ENCODE data around the gene COL4A4. TPM values are rescaled to one million over a fixed set of nuclear protein-coding genes. Genes with fewer than 3 reads are reported as not detected.

COL4A4 gene
- total RNA-seq, 1 donor from 2014 or later: 0.12 TPM

DNA sequence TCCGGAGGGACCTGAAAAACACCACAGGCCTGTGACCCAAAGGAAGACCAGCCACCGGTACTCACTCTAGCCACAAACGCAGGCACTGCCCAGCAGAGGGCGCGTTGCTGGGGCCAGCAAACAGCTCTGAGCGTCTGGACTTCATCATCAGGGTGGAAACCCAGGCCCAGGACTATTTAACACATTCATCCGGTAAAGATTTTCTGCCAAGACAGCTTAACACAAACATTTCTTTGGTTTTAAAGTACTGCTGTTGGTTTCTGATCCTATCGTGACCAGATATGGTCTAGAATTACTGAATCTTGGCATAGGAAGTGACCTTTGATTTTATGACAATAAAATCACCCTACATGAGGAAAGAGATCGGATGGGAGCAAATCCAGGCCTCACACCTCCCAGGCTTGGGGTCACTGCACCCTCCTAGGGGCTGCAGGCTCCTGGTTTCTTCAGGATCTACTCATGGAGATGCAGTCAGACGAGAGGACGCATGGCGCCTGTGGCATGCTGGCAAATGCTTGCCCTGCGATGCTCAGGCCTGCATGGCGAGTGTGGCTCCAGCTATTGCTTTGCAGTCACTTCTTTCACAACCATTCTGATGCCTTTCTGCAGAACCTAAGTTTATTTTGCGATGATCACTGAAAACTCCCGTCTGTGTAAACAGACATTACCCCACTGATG is 130.4 kb downstream of the COL4A4 start:
- no peak for DNase-seq (ENCODE audit: extremely low read depth, low read depth, low spot score)

DNA sequence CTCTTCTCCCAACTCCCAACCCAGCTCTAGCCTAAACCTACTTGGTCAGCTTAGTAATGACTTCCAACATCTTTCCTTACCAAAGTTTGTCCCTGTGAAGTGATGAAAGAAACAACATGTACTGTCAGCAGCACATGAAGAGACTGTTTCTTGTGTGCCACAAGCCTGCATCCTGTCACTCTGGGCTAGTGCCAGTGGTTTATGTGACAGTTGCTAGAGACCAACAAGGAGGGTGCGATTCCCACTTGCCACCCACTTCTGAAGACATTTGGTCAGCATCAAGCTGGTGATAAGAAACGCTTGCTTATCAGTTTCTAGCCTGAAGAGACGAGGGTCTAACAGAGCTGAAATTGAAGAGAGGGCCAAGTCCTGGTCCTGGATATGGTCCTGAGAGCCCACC is 132.6 kb downstream of the COL4A4 start:
- no peak for DNase-seq (ENCODE audit: extremely low read depth, low read depth, low spot score)

DNA sequence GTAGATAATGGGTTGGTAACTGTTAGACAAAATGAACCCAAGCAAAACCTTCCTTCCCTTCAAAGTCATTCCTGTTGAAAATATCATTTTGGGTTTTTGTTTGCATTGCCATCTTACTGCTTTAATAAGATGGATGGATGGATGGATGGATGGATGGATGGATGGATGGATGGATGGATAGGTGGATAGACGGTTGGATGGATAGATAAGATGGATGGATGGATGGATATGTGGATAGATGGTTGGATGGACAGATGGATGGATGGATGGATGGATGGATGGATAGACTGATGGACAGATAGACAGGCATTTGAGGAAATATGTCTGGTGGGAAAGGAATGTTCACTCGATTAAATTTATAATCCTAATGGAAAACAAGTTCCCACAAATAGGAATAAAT is 133.2 kb downstream of the COL4A4 start:
- no peak for DNase-seq (ENCODE audit: extremely low read depth, low read depth, low spot score)

DNA sequence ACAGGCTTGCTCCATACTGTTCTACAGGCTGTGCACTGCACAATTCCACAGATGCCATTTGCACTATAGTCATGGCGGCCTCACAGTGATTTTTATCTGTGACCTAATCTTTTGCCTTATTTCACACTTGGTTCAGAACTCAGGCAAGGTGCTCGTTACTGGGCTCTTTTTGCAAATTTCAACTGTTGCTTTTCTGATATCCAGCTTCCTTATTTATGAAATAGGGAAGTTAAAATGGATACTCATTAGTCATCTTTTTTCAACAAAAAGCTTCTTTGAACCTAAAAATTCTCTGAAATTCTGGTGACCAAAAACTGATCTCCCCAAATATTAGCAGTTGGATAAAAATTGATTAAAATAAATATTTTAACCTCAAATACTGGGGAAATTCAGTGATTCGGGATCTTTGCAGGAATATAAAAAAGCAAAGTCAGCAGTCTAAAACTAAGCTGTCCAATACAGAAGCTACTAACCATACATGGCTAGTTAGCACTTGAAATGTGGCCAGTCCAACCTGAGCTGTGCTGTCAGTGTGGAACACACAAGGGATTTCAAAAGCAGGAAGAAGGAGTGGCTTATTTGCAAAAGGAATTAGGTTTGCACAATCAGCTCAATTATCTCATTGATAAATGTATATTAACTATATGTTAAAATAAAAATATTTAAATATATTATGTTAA is 134.4 kb downstream of the COL4A4 start:
- no peak for DNase-seq (ENCODE audit: extremely low read depth, low read depth, low spot score)

DNA sequence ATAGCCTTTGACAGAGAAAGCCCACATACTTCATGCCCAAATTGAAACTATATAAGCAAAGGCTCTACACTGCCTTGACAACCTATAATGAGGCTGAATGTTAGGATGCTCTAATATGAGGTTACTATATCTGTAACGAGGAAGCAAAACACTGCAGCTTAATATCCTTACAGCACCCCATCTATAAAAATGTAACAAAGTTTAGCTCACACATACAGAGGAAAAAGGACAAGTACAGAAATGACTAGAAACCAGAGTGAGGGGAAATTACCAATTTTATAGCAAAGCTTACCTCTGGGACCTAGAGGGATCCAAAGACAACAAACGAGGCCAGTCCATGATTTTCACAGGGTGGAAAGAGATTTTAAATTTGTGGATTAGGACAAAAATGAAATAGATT is 138.5 kb downstream of the COL4A4 start:
- DNase-seq (ENCODE audit: extremely low read depth, low read depth, low spot score): no peak

DNA sequence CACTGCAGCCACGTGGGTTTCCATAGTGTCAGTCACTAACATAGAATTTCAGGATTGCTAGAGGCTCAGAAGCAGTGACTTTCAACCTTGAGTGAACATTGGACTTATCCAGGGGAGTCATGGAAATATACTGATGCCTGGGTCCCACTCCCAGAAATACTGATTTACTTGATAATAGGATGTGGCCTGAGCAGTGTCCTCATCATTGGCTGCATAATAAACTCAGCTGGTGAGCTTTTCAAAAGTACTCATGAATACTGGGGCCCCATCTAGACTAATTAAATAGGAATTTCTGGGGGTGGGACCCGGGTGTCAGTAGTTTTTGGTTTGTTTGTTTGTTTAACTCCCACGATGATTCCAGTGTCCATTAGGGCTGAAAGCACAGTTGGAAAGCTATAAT is 141.4 kb downstream of the COL4A4 start:
- DNase-seq (ENCODE audit: extremely low read depth, low read depth, low spot score): no peak

DNA sequence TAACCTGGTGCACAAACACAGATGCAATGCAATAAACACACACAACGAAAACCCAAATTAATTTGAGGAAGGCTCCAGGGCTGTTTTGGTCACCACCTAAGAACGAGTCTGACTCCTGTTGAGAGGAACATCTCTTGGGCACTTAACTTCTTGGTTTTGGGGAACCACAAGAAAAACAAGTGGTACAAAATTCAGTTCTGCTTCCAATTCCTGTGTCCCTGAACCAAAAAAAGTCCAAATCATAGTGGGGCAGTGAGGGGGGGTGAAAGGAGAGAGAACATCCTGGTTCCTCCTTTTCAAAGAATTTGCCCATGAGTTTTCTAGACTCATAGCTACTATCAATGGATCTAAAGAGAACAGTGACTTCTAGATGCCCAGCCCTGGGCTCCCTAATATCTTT is 143.6 kb downstream of the COL4A4 start:
- DNase-seq (ENCODE audit: extremely low read depth, low read depth, low spot score): no peak

DNA sequence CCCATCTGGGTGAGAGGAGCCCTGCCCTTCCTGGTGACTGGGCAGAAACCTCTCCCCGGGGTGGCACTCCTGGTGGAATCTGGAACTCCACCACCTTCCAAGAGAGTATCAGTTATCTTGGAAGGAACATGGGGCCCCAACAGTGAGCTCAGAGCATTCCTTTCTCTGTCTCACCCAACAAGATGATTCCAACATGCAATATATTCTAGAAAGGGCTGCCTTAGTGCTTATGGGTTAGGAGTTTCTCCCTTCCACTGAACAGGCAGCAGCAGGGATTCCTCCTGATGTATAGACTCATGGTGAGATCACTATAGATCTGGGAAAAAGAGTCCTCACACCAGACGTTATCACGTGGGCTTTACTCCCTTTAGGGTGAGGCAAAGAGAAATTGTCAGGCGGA is 147.1 kb downstream of the COL4A4 start:
- no peak for DNase-seq (ENCODE audit: extremely low read depth, low read depth, low spot score)

DNA sequence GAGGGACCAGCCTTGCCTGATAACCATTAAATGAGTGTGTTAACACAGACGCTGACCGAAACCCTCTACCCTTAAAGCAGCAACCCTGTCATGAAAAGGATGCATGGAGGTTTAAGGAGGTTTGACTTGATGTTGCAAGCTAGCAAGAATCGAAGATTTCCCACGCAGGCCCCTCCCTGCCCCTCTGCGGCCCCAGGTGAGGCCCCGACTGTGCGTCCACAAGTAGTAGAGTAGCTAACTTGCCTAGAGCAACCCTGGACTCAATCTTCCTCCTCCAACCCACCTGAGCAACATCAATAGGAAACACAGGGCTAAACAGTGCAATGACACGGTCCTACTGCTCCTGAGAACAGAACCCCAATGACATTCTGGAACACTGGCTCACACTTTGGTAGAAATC is 150.1 kb downstream of the COL4A4 start:
- no peak for DNase-seq (ENCODE audit: extremely low read depth, low read depth, low spot score)

DNA sequence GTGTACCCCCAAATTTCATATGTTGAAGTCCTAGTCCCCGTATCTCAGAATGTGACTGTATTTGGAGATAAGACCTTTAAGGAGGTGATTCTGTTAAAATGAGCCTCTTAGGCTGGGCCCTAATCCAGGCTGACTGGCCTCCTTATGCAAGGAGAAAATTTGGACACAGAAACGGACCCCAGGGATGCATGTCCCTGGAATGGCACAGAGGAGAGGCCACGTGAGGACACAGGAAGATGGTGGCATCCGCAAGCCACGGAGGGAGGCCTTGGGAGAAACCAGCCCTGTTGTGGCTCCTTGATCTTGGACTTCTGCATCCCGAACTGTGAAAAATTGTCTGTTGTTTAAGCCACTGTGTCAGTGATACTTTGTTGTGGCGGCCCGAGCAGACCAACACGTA is 150.7 kb downstream of the COL4A4 start:
- no peak for DNase-seq (ENCODE audit: extremely low read depth, low read depth, low spot score)

DNA sequence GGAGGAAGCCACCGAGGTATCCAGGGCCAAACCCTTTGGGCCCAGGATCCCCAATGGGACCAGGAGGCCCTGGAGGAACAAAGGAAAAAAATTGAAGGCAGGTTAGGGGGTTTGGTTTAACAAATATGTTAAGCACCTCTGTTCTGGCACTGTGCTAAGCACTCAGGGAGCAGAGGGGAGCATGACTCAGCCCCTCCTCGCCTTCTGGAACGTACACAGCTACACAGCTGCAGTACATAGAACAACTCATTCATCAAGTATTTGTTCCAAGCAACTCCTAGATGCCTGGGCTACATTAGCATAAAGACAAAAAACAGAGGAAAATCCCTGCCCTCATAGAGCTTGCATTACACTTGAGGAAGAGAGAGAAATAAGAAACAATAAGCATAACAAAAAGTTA is 153.6 kb downstream of the COL4A4 start:
- DNase-seq (ENCODE audit: extremely low read depth, low read depth, low spot score): no peak

DNA sequence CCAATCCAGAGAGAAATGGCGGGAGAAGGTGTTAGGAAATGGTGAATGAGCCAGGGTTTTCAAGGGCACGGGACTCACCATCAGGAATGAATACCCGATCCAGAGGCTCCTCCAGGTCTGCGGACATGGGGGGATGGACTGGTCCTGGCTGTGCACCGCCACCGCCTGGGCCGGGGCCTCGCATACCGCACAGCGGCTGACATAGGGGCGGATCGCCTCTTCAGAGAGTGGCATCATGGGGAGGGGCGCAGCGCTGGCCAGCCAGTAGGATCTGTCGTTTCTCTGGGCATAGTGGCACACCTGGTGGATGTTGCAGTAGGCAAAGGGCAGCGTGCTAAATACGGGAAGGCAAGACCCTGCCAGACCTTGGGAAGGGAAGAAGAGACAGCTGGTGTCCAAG is 156.1 kb downstream of the COL4A4 start:
- no peak for DNase-seq (ENCODE audit: extremely low read depth, low read depth, low spot score)

DNA sequence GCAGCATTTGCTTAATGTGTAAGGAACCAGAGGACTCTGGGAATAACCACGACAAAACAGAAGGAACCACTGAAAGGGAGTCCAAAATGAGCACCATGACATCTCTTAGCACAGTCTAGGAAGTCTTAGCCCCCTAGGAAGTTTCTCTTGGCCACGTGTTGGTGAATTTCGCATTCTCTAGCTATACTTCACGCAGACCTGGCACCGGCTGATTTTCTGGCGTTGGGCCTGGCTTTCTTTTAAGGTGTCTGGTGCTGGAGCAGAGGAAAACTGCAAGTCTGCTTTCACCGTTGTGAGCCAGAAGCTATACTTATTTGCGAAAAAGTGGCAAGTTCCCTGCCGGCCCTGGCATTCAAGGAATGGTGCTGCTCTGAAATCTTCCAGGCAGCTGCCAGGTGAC is 156.9 kb downstream of the COL4A4 start:
- no peak for DNase-seq (ENCODE audit: extremely low read depth, low read depth, low spot score)

DNA sequence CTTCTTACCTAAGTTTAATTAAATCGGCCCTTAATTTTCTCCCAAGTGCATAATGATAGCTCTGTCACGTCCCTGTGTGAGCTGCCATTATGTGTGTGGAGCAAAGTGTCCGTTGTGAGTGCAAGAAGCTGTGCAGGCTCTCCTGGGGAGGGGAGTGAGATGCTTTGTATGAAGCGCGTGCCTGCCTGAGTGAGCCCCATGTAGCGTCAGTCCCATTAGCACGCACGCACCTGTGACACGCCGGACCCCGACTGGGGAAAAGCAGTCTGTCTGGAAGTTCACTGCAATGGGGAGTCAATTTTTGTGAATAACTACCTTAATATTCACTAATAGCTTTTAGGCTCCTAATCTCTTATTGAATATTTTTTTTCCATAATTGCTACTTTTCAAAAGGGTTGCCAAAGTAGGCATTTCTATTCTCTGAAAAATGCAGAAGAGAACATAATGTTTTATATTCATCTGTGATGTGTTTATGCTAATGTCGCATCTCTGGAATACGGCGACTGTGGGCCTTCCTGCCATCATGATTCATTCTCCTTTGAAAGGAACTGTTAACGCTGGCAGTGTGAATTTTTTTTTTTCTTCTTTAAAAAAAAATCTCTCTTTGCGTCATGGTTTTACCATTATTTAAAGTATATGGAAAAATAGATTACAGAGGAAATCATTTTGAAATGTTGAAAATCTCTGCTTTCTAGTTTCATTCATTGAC is 157.7 kb downstream of the COL4A4 start:
- no peak for DNase-seq (ENCODE audit: extremely low read depth, low read depth, low spot score)

DNA sequence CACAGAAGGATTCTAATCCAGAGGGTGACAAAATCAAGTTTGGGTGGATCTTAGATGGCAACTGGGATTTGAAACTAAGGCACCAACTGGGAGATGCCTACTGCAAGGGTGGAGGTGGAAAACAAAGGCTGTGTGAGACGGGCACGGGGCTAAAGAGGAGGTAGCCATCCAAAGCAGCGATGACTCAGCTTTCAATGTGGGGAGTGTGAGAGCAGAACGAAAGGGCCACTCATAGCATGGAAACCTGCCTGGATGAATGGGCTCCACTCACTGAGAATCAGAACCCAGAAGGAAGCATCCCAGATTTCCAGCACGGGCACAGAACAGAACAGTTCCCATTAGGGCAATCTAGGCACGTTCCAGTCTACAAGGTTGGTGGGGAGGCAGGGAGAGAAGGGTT is 159.5 kb downstream of the COL4A4 start:
- DNase-seq (ENCODE audit: extremely low read depth, low read depth, low spot score): no peak

DNA sequence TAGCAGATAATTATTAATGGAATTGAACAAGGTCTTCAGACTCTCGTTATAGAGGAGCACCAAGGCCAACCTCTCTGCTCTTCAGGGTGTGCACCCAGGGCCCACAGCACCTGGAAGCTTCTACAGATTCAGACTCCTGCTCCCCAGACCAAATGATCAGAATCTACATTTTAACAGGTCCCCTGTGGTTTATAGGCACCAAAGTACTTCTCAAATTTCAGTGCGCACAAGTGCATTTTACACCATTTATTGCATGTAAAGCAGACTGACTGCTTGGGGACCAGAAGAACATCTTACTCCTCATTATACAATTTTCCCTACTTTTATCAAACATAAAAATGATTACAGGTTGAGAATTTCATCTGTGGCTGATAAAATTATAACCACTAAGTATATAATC is 163.9 kb downstream of the COL4A4 start:
- DNase-seq (ENCODE audit: extremely low read depth, low read depth, low spot score): no peak

DNA sequence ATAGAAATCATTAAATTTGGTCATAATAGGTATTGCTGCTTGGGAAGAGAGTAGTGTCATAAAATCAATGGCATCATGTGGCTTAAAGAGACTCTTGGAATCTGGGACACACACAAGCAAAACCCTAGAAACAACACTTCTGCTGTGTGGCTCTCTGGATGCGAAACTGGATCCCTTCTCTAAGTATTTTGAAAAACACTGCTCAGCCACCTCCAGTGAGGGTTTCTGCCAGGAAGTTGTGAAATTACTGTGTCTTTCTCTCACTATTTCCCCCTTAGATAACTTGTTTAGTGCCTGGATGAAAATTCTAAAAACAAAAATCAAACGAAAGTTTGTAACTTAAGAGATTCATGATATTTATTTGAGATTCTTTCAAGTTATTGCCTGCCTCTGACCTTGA is 164.3 kb downstream of the COL4A4 start:
- DNase-seq (ENCODE audit: extremely low read depth, low read depth, low spot score): no peak

DNA sequence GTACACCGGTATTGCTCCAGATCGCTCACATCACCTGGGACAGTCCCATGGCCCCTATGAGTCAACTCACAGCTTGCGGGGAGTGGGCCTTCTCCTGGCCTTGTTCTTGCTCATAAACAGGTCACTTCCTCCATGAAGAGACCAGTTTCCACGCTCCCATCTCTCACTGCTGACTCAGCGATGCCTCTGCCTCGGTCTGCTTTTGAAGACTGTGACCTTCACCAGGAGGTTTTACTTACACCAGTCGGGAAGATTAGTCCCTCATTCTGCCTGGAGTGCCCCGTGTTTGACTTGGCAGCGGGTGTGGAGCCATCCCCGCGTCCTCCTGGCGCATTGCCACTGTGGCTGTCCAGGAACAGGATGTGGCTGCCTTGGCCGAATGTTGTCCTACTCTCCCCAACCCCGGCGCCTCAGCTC is 168.4 kb downstream of the COL4A4 start:
- no peak for DNase-seq (ENCODE audit: extremely low read depth, low read depth, low spot score)

DNA sequence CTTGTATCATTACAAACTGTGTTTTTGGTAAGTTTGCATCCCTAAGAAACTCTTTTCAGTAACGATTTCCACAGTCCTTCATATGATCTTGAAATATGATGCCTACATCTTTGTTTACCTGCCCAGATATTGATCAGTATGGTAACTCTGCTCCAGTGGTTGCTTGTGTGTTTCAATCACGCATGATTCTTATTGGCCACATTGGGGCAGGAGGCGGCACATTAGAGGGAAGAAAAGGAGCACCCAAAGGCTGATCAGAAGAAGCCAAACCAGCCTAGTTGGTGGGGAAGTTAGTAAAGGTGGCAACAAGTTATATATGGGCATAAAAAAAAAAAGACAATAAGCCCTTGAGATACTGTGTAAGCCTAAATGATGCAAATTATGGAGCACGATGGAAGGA is 169.2 kb downstream of the COL4A4 start:
- no peak for DNase-seq (ENCODE audit: extremely low read depth, low read depth, low spot score)

DNA sequence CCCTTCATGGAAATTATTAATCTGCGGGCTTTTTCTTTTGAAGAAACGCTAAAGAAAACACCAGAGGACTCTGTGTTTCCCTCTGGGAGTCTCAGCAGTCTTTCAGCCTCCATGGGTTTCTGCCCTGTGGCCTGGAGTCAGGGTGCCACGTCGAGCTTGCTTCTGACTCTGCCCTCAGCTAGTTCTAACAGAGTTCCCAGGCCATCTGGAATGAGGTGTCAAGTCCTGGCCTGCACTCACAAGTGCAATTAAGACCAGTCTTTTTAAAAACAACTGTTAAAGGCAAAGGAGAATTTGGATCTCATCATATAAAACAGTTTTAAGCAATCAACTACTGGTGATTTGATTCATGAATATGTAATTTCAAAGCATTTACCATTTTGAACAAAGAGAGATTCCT is 170.8 kb downstream of the COL4A4 start:
- DNase-seq (ENCODE audit: extremely low read depth, low read depth, low spot score): no peak

DNA sequence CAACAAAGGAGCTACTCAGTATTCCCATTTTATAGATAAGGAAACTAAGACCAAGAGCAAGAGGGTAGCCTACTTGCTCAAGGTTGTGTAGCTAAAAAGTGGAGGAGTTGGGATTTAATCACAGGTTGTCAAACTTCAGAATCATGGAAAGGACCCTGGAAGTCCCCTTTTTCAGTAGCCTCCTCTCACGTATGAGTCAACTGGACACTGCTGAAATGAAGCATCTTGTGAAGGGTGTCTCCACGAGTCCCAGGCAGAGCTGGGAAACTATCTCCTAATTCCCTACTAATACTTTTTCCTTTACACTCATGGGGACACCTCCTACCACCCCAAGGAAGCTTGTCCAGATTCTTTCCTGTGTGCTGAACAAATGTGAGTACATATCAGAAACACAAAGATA is 172.3 kb downstream of the COL4A4 start:
- no peak for DNase-seq (ENCODE audit: extremely low read depth, low read depth, low spot score)

DNA sequence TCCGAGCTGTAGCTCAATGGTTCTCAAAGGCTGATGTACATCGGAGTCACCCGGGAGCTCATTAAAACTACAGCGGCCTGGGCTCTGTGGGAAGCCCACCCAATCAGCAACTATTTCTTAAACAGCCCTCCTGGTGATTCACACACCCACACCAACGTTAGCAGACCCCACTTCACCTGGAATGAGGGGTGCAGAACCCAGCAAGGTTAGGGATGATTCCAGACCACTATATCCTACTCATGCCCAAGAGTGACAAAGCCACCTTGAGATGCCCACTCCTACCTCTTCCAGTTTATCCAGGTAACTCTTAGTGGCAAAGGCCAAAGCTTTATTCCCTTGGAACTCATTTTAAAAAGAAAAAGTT is 178.4 kb downstream of the COL4A4 start:
- DNase-seq (ENCODE audit: extremely low read depth, low read depth, low spot score): no peak
